Measurements from ENCODE around the gene DSTN.

Gene DSTN

DNA sequence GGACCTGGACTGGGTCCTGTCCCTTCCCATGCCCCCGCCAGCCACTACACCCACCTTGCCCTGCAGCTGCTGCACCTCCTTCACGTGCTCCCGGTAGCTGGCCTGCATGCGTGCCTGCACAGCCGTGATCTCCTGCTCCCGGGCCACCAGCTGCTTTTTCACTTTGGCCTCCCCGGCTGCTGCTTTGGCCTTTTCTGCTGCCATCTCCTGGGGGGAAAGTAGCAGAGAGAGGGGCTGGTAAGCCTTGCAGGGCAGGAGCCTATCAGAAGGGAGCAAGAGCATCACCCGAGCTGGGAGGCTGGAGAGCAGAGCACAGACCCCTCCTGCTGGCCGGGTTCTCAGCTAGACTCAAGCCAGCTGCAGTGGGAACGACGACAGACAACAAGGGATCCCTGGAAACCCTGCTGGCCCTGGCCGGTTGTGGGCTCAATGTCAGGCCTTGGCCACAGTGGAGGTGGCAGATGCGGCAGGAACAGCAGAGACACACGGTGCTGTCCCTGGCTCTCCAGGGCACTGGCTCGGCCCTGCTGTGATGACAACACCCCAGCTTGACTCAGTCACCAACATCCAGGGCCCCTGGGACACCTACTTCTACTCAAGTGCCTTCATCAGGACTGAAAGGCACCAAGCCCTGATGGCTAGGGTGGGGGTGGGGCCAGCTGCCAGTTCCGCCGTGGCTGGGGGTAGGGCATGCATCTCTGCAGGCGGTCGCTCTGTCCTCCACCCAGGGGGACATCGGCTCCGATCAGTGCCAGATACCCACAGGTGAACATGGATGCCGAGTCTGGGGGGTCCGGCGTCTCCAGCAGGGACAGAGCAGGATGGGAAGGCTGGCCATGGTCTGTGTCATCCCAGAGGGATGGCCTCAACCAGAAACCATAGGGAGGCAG is 66.9 kb downstream of the DSTN start:
- DNase-seq: no peak
- Histone ChIP-seq H3K9me3 (ENCODE audit: control extremely low read depth in 1 of 5, control insufficient read depth in 4 of 5, insufficient read depth in 2 of 5, low read depth in 1 of 5, low read length in 4 of 5) (no peaks in the 10 kb centered on the region), H3K36me3 (ENCODE audit: control insufficient read depth in 4 of 4, insufficient read depth in 4 of 4, low read length in 3 of 4) (peaks cover 6 to 94% (median 65%) of the 10 kb centered on the region in 4 experiments), H3K4me1 (ENCODE audit: control extremely low read depth in 1 of 4, control insufficient read depth in 4 of 4, insufficient read depth in 4 of 4, low read length in 3 of 4) (peaks cover 0 to 31% (median 24%) of the 10 kb centered on the region in 4 experiments), H3K27me3 (replicated peaks in 2 of 5; ENCODE audit: control insufficient read depth in 4 of 5, insufficient read depth in 5 of 5, low read length in 4 of 5) (no peaks in the 10 kb centered on the region), H3K27ac (ENCODE audit: insufficient read depth in 1 of 2, low read depth in 1 of 2, low read length in 2 of 2, poor library complexity in 1 of 2, severe bottlenecking in 2 of 2) (no peak overlapping the region), H3K4me3 (ENCODE audit: control insufficient read depth in 1 of 7, extremely low read depth in 1 of 7, insufficient read depth in 4 of 7, low read depth in 2 of 7, low read length in 6 of 7) (no peak overlapping the region)
- ChIA-PET POLR2A (no interaction called here), CTCF (interaction anchor here (0.6 to 2.3 kb wide), 3 partner anchors 8 to 331 kb away, joined by 3 to 5 read pairs (median 4); no protein-coding TSS in a partner anchor)
- WGBS (ENCODE audit: insufficient coverage): 96% methylated on average over 14 of the region's 24 CpGs

DNA sequence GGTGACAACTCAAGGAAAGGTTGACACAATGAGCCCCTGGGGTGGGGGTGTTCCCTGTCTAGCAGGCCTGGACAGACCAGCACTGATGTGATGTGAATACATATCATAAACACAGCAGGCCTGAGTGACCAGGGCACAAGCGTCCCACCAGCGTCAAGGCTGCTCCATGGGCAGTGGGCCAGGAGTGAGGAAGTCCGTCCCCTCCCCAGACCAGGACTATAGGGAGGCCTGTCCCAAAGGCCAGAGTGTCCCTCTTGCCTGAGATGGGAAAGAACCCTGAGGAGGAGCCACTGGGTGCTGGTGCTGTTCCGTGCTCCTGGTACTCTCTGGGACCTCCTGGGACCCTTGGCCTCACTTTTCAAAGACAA is 67.5 kb downstream of the DSTN start:
- Histone ChIP-seq H3K27ac (ENCODE audit: insufficient read depth in 1 of 2, low read depth in 1 of 2, low read length in 2 of 2, poor library complexity in 1 of 2, severe bottlenecking in 2 of 2) (no peak overlapping the region), H3K4me3 (ENCODE audit: control insufficient read depth in 1 of 7, extremely low read depth in 1 of 7, insufficient read depth in 4 of 7, low read depth in 2 of 7, low read length in 6 of 7) (no peak overlapping the region), H3K27me3 (replicated peaks in 2 of 5; ENCODE audit: control insufficient read depth in 4 of 5, insufficient read depth in 5 of 5, low read length in 4 of 5) (no peaks in the 10 kb centered on the region), H3K4me1 (ENCODE audit: control extremely low read depth in 1 of 4, control insufficient read depth in 4 of 4, insufficient read depth in 4 of 4, low read length in 3 of 4) (peaks cover 0 to 31% (median 24%) of the 10 kb centered on the region in 4 experiments), H3K9me3 (ENCODE audit: control extremely low read depth in 1 of 5, control insufficient read depth in 4 of 5, insufficient read depth in 2 of 5, low read depth in 1 of 5, low read length in 4 of 5) (no peaks in the 10 kb centered on the region), H3K36me3 (ENCODE audit: control insufficient read depth in 4 of 4, insufficient read depth in 4 of 4, low read length in 3 of 4) (peaks cover 11 to 94% (median 63%) of the 10 kb centered on the region in 4 experiments)
- ChIA-PET POLR2A (no interaction called here), CTCF (interaction anchor here (1.1 to 2.3 kb wide), 3 partner anchors 8 to 12 kb away, joined by 3 to 11 read pairs (median 5); no protein-coding TSS in a partner anchor)
- 100% methylated on average over 3 of the region's 4 CpGs for WGBS (ENCODE audit: insufficient coverage)
- DNase-seq: no peak

DNA sequence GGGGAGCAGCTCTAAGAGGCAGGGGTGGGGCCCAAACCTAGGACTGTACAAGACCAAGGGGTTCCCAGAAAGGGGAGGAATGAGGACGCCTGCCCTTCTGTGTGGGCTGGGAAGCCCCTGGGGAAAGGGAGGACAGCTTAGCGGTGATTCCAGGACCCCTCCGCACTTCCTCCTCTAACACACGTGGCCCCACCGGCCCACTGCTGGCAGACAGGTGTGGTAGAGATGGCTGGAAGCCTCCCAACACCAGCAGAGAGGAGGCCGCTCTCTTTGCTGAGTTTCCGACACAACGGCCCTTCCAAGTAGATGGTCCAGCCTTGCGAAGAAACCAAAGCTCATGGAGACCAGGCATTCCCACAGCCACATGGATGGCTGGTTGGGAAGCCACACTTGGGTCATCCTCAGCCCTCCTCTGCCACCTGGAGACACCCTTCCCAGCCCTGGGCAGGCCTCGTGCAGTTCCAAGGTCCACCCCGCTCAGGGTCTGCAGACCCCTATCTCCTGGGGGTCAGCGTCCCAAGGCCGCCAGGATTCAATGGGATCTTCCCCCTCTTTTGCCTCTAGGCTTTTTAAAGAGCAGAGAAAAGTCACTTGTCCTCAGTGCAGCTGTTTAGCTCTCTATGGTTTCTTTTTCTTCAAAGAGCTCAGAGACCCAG is 68.2 kb downstream of the DSTN start:
- no peak overlapping the region for H3K4me3 ChIP-seq (ENCODE audit: control insufficient read depth in 1 of 7, extremely low read depth in 1 of 7, insufficient read depth in 4 of 7, low read depth in 2 of 7, low read length in 6 of 7)
- H3K27me3 ChIP-seq (replicated peaks in 2 of 5; ENCODE audit: control insufficient read depth in 4 of 5, insufficient read depth in 5 of 5, low read length in 4 of 5): no peaks in the 10 kb centered on the region
- H3K36me3 ChIP-seq (ENCODE audit: control insufficient read depth in 4 of 4, insufficient read depth in 4 of 4, low read length in 3 of 4): peaks cover 9 to 94% (median 63%) of the 10 kb centered on the region in 4 experiments
- no peaks in the 10 kb centered on the region for H3K9me3 ChIP-seq (ENCODE audit: control extremely low read depth in 1 of 5, control insufficient read depth in 4 of 5, insufficient read depth in 2 of 5, low read depth in 1 of 5, low read length in 4 of 5)
- H3K27ac ChIP-seq (ENCODE audit: insufficient read depth in 1 of 2, low read depth in 1 of 2, low read length in 2 of 2, poor library complexity in 1 of 2, severe bottlenecking in 2 of 2): no peak overlapping the region
- peaks cover 0 to 31% (median 24%) of the 10 kb centered on the region in 4 experiments for H3K4me1 ChIP-seq (ENCODE audit: control extremely low read depth in 1 of 4, control insufficient read depth in 4 of 4, insufficient read depth in 4 of 4, low read length in 3 of 4)
- ChIA-PET POLR2A (no interaction called here), CTCF (interaction anchor here (1.1 to 2.3 kb wide), 4 partner anchors 8 to 98 kb away, joined by 3 to 11 read pairs (median 4); no protein-coding TSS in a partner anchor)
- no peak for DNase-seq
- WGBS (ENCODE audit: insufficient coverage): 89% methylated on average over 9 of the region's 13 CpGs

DNA sequence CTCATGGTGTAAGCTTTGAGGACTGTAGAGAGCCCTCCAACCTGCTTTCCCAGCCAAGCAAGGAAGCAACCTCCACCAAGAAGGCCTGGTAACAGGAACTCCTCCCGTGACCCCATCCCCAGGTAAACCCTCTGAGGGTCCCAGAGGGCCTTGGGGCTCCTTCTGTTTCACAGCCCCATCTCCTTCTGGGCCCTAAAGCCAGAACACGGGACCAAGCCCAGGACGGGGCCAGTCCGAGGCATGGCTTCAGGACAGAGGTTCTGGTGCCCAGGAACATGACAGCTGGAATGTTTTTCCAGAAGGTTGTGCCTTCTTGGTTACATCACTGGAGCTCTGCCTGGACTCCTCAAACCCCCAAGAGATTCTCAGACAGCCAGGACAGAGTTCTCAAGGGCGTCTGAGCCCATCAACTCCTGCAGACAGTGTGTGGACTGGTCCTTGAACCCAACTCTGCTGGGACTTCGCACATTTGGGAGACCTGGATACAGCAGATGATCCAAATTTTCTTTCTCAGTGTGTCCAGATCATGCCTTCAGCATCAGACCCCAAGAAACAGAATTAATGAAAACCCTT is 69.0 kb downstream of the DSTN start:
- Histone ChIP-seq H3K9me3 (ENCODE audit: control extremely low read depth in 1 of 5, control insufficient read depth in 4 of 5, insufficient read depth in 2 of 5, low read depth in 1 of 5, low read length in 4 of 5) (no peaks in the 10 kb centered on the region), H3K4me1 (ENCODE audit: control extremely low read depth in 1 of 4, control insufficient read depth in 4 of 4, insufficient read depth in 4 of 4, low read length in 3 of 4) (peaks cover 0 to 28% (median 23%) of the 10 kb centered on the region in 4 experiments), H3K27me3 (replicated peaks in 2 of 5; ENCODE audit: control insufficient read depth in 4 of 5, insufficient read depth in 5 of 5, low read length in 4 of 5) (no peaks in the 10 kb centered on the region), H3K27ac (ENCODE audit: insufficient read depth in 1 of 2, low read depth in 1 of 2, low read length in 2 of 2, poor library complexity in 1 of 2, severe bottlenecking in 2 of 2) (no peak overlapping the region), H3K4me3 (ENCODE audit: control insufficient read depth in 1 of 7, extremely low read depth in 1 of 7, insufficient read depth in 4 of 7, low read depth in 2 of 7, low read length in 6 of 7) (no peak overlapping the region), H3K36me3 (ENCODE audit: control insufficient read depth in 4 of 4, insufficient read depth in 4 of 4, low read length in 3 of 4) (peaks cover 9 to 91% (median 56%) of the 10 kb centered on the region in 4 experiments)
- 98% methylated on average over 6 of the region's 6 CpGs for WGBS (ENCODE audit: insufficient coverage)
- DNase-seq: no peak
- ChIA-PET CTCF (interaction anchor here (2.0 to 2.1 kb wide), 2 partner anchors 10 to 99 kb away, joined by 4 to 11 read pairs; no protein-coding TSS in a partner anchor), POLR2A (no interaction called here)

DNA sequence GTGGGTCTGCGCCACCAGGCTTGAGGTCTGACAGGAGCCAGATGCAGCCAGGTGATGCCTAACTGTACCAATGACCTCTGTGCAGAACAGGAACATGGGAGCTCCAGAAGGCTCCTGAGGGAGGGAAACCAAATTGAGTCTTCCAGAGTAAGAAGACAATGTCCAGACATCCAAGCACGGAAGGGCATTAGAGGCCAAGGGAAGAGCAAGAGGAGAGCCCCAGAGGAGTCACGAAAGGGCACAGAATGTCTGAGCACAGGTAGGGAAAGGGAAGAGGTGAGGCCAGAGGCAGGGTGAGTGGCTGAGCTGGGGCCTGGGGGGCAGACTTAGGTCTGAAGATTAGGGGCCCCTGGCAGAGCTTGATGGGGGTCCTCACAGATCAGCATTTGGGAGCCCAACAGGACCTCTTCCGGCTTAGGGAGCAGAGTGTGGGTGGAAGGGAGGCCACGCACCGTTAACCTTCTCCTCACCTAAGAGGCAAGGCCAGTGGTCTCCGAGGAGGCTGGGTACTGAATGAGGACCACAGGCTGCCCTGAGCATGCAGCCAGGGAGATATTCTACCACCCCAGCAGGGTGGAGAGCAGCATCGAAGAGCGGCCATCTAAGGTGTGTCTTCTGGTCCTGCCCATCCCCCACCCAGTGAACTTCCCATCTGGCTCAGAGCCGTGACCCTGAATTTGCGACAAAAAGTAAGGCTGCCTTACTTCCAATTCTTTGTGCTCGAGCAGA is 70.4 kb downstream of the DSTN start:
- H3K4me1 ChIP-seq (ENCODE audit: control extremely low read depth in 1 of 4, control insufficient read depth in 4 of 4, insufficient read depth in 4 of 4, low read length in 3 of 4): peaks cover 0 to 18% (median 10%) of the 10 kb centered on the region in 4 experiments
- ChIA-PET CTCF (interaction anchor here (2.1 kb wide), 1 partner anchor 100 kb away, joined by 4 read pairs; no protein-coding TSS in a partner anchor), POLR2A (no interaction called here)
- H3K9me3 ChIP-seq (ENCODE audit: control extremely low read depth in 1 of 5, control insufficient read depth in 4 of 5, insufficient read depth in 2 of 5, low read depth in 1 of 5, low read length in 4 of 5): no peaks in the 10 kb centered on the region
- no peak for DNase-seq
- H3K27ac ChIP-seq (ENCODE audit: insufficient read depth in 1 of 2, low read depth in 1 of 2, low read length in 2 of 2, poor library complexity in 1 of 2, severe bottlenecking in 2 of 2): no peak overlapping the region
- H3K4me3 ChIP-seq (ENCODE audit: control insufficient read depth in 1 of 7, extremely low read depth in 1 of 7, insufficient read depth in 4 of 7, low read depth in 2 of 7, low read length in 6 of 7): no peak overlapping the region
- WGBS (ENCODE audit: insufficient coverage): 95% methylated on average over 11 of the region's 12 CpGs
- H3K36me3 ChIP-seq (ENCODE audit: control insufficient read depth in 4 of 4, insufficient read depth in 4 of 4, low read length in 3 of 4): peaks cover 9 to 78% (median 50%) of the 10 kb centered on the region in 4 experiments
- no peaks in the 10 kb centered on the region for H3K27me3 ChIP-seq (replicated peaks in 2 of 5; ENCODE audit: control insufficient read depth in 4 of 5, insufficient read depth in 5 of 5, low read length in 4 of 5)

DNA sequence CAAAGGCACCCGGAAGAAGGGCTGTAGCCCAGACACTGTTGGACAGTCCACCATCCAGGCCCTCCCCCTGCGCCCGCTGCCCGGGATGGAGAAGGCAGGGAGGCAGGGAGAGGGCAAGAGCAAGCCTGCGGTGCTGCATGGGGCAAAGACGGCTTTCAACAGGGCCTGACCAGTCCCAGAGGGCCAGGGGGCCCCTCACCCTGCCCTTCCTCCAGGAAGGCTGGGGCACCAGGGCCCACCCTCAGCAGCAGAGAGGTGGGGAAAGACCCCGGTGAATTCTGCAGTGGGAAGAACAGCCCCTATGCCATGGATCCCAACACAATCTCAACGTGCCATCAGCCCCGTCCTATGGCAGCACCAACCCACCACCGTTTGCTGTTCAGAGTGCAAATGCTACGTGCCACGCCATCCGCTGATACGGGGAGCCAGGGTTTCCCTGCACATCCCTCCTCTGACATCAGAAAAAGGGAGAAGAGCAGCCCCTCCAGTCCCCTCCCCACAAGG is 71.1 kb downstream of the DSTN start:
- no peaks in the 10 kb centered on the region for H3K9me3 ChIP-seq (ENCODE audit: control extremely low read depth in 1 of 5, control insufficient read depth in 4 of 5, insufficient read depth in 2 of 5, low read depth in 1 of 5, low read length in 4 of 5)
- WGBS (ENCODE audit: insufficient coverage): 97% methylated on average over 14 of the region's 14 CpGs
- H3K36me3 ChIP-seq (ENCODE audit: control insufficient read depth in 4 of 4, insufficient read depth in 4 of 4, low read length in 3 of 4): peaks cover 9 to 72% (median 48%) of the 10 kb centered on the region in 4 experiments
- ChIA-PET POLR2A (no interaction called here), CTCF (no interaction called here)
- H3K4me1 ChIP-seq (ENCODE audit: control extremely low read depth in 1 of 4, control insufficient read depth in 4 of 4, insufficient read depth in 4 of 4, low read length in 3 of 4): peaks cover 0 to 18% (median 4%) of the 10 kb centered on the region in 4 experiments
- no peak for DNase-seq
- H3K4me3 ChIP-seq (ENCODE audit: control insufficient read depth in 1 of 7, extremely low read depth in 1 of 7, insufficient read depth in 4 of 7, low read depth in 2 of 7, low read length in 6 of 7): no peak overlapping the region
- no peak overlapping the region for H3K27ac ChIP-seq (ENCODE audit: insufficient read depth in 1 of 2, low read depth in 1 of 2, low read length in 2 of 2, poor library complexity in 1 of 2, severe bottlenecking in 2 of 2)
- H3K27me3 ChIP-seq (replicated peaks in 2 of 5; ENCODE audit: control insufficient read depth in 4 of 5, insufficient read depth in 5 of 5, low read length in 4 of 5): no peaks in the 10 kb centered on the region
